ENCODE data around the gene TAGAP. TPM values are rescaled to one million over a fixed set of nuclear protein-coding genes. Genes with fewer than 3 reads are reported as not detected.
A peak's percentile ranks its signal among the peaks of the same experiment; 100 is the strongest.

TAGAP gene
- total and polyA plus RNA-seq, 9 of the 15 experiments (the other 6 are each of a cell fraction or from before 2014, with no cell fraction given): 0.07 TPM; not detected in 8

DNA sequence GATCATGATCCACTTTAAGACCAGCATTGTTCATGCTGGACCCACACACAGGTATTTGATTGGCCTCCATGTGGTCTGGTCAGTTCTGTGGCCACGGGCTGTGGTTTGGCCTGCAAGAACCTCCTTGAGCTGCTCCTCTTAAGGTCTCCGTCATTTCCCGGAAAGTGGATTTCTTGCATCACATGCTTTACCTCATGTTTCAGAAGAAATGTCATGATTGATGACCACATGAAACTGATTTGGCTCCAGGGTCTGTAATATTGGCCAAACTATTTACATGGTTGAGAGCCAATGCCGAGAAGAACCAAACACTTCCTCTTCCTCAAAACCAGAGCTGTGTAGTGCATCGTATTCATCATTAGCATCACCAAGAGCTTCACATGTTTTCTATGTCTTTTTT is 31.6 kb downstream of the TAGAP start (continued):
- TF ChIP-seq GTF2F1 (IDR thresholded peaks at IDR 0.05; ENCODE audit: low read depth, low read length) (no peak), ILF3 (IDR thresholded peaks at IDR 0.05; ENCODE audit: borderline replicate concordance) (no peak), ZNF584 (CRISPR knock-in tag; IDR thresholded peaks at IDR 0.05; ENCODE audit: low read depth) (peak; percentile 56; the same call in 1 of the 2 replicates), ZNF280B (CRISPR knock-in tag; IDR thresholded peaks at IDR 0.05) (no peak), FOSL1 (tag; conservative IDR thresholded peaks at IDR 0.05) (no peak), CEBPG (CRISPR knock-in tag; IDR thresholded peaks at IDR 0.05) (peak; percentile 82), CEBPG (tag; conservative IDR thresholded peaks at IDR 0.05 in 1 of 2, IDR thresholded peaks at IDR 0.05 in 1 of 2) (peak; percentile 71 to 95), TEAD2 (tag; IDR thresholded peaks at IDR 0.05) (no peak), ETV1 (tag; conservative IDR thresholded peaks at IDR 0.05; ENCODE audit: low read depth) (no peak), RCOR1 (IDR thresholded peaks at IDR 0.05; ENCODE audit: borderline replicate concordance in 1 of 2, low read depth in 2 of 2, low read length in 2 of 2) (peak in 1 of 2 experiments; percentile 34; a peak in 1 of 4 replicates), BACH1 (tag; IDR thresholded peaks at IDR 0.05) (peak; percentile 36; the same call in 1 of the 2 replicates), FOXJ2 (tag; IDR thresholded peaks at IDR 0.05) (no peak), ZNF778 (CRISPR knock-in tag; IDR thresholded peaks at IDR 0.05) (no peak), MEIS2 (IDR thresholded peaks at IDR 0.05; ENCODE audit: partially characterized antibody) (peak; percentile 84), ZSCAN29 (IDR thresholded peaks at IDR 0.05) (no peak), PPARD (CRISPR knock-in tag; IDR thresholded peaks at IDR 0.05) (no peak), ZNF277 (CRISPR knock-in tag; IDR thresholded peaks at IDR 0.05; ENCODE audit: borderline replicate concordance) (no peak), POU5F1 (IDR thresholded peaks at IDR 0.05; ENCODE audit: borderline replicate concordance, low read depth, low read length, partially characterized antibody) (no peak), OTX1 (CRISPR knock-in tag; IDR thresholded peaks at IDR 0.05) (no peak), TARDBP (IDR thresholded peaks at IDR 0.05) (no peak), KDM4B (IDR thresholded peaks at IDR 0.05; ENCODE audit: borderline replicate concordance in 2 of 2, low read depth in 1 of 2) (no peak), PCBP2 (IDR thresholded peaks at IDR 0.05; ENCODE audit: low read depth, low read length, poor library complexity, severe bottlenecking) (no peak), SOX6 (IDR thresholded peaks at IDR 0.05) (no peak; the same call in 1 of the 2 replicates)
- TF ChIP-seq, protein P1, sequence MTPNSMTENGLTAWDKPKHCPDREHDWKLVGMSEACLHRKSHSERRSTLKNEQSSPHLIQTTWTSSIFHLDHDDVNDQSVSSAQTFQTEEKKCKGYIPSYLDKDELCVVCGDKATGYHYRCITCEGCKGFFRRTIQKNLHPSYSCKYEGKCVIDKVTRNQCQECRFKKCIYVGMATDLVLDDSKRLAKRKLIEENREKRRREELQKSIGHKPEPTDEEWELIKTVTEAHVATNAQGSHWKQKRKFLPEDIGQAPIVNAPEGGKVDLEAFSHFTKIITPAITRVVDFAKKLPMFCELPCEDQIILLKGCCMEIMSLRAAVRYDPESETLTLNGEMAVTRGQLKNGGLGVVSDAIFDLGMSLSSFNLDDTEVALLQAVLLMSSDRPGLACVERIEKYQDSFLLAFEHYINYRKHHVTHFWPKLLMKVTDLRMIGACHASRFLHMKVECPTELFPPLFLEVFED (CRISPR knock-in tag; conservative IDR thresholded peaks at IDR 0.05): no peak
